Activated CD8-positive, alpha-beta memory T cell treated with anti-CD3 and anti-CD28 coated beads, Interleukin-2, amount 50 U/mL, for 24 hours (primary cell): ENCODE results near the gene ZP2.
"Not testable (repeated sequence)": the region's sequence is repeated elsewhere in the genome, so short reads cannot be mapped to it uniquely, and the experiment has no call there.

ENCODE experiments used
- DNase-seq: peaks from one replicate; pipeline ENCODE4 v3.0.0-alpha.2; 2020; ENCODE audit errors: extremely low read depth

Gene ZP2

GRCh38 chr16:21211486-21211885 is at the start of gene ZP2:
ZP2 (minus strand) TSS chr16:21211574; CDS start chr16:21211547, 27 bp downstream.
- DNase-seq = no peak

DNA sequence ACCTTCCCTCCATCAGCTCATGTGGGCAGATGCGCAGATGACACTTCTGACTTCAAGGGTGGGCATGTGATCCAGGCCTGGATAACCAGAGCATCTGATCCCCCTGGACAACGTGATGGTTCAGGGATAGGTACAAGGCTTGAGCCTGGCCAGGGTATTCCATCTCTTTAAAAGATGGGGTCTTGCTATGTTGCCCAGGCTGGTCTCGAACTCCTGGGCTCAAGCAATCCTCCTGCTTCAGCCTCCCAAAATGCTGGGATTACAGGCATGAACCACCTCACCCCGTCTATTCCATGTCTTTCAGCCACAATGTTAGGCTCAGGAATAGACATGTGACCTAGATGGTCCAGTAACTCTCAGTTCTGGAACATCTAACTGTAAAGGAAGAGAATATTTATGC is 45.9 kb upstream of the ZP2 start:
- no peak for DNase-seq

DNA sequence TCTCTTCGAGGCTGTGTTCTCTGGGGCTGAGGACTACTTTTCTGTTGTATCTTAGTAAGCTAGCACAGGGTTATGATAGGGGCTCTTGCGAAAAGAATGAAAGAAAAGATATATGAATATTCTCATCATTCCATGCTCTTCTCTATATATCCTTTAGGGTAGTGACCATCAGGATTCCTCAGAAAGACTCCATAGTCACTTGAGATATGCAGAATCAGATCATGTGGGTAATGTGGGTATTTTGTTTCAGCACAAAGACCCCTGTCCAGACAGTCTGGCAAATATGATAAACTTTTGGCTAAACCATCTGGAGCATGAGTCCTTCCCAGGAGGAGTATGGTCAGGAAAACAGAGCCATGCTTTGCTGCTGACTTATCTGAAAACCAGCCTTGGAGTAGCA is 45.3 kb upstream of the ZP2 start:
- no peak for DNase-seq

DNA sequence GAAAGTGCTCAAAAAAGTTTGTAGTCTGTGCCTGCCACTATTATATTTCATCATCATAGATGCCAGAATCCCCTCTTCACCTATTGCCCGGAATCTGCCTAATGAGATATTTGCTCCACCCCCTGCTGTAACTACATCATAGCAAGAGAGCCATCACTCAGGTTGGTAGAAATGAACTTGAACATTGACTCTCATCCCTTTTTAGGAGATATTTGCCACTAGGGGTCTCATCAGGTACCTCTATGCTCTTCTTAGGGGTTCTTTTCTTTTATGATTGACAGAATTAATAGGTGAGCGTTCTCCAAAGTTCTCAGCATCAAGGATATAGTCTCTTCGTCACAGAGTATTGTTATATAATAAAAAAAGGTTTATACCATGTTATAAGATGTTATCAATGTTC is 42.1 kb upstream of the ZP2 start:
- no peak for DNase-seq

DNA sequence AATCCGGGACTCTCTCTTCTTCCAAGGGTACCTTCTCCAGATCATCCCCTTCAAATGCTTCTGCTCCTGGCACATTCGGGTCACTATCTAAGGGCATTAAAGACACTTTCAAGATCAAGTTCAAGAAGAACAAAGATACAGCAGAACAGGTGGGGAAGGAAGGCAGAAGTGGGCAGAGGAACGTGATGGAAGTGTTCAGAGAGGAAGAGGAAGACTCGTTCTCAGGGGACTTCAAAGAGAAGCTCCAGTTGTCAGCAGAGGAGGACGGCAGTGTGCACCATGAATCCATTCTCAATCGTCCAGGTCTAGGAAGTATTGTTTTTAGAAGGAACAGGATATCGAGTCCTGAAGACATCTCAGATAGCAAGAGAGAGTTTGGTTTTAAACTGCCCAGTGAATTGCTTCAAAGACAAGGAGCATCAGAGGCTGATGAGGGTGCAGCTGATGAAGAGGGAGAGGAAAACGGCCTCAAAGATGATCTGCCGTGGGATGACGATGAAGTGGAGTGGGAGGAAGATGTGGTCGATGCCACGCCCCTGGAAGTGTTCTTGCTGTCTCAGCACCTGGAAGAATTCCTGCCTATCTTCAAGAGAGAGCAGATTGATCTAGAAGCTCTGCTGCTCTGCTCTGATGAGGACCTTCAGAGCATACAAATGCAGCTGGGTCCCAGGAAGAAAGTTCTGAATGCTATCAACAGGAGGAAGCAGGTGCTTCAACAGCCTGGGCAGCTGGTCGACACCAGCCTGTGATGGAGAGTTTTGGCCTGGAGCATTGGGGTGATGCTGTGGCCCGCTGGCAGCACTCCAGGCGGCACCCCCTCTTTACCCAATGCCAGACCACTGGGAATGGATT is 38.9 kb upstream of the ZP2 start:
- DNase-seq = no peak

GRCh38 chr16:21248179-21248578 is 36.8 kb upstream of the ZP2 start:
- DNase-seq = not testable (repeated sequence)

DNA sequence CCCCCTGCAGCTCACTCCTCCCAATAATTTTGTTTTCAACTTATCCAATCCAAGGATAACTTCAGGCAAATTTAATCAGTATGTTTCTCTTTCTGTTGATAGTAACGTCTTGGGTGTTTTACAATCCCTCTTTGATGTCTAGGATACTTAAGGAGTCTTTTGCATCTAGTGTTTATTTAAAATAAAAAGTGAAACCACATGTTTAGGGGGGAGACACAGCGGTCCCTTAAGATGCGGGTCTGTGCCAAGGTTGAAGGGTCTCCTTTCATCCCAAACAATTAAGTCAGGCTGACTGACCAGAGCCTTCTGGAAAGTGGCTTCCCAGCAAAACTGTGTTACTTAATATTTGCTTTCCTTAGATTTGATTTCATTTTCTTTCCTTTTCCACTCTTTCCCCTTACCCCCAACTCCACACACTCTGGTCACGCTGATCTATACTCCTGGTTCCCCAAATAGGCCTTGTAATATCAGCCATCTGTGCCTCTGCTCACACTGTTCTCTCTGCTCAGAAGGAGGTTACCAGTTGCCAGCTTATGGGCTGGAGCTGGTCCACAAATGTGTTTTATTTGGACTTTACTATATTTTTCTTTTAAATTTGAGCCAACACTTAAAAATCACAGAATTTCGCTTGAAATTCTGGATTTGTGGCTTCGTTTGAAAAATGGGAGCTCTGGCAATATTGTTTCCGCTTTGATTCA is 33.3 kb upstream of the ZP2 start:
- no peak for DNase-seq

- no peak for DNase-seq
Observed at GRCh38 chr16:21242756-21243155, 31.4 kb upstream of the ZP2 start.

DNA sequence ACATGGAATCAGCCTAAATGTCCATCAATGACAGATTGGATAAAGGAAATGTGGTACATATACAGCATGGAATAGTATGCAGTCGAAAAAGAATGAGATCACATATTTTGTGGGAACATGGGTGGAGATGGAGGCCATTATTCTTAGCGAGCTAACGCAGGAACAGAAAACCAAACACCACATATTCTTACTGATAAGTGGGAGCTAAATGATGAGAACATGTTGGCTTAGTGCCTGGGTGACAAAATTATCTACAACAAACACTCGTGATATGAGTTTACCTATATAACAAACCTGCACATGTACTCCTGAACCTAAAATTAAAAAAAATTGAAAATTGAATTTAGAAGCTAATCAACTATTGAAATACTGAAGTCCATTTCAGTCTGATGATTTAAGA is 28.3 kb upstream of the ZP2 start:
- DNase-seq = no peak

- no peak for DNase-seq
Observed at GRCh38 chr16:21236831-21237230, 25.5 kb upstream of the ZP2 start.

- no peak for DNase-seq
Observed at GRCh38 chr16:21235199-21235585, 23.8 kb upstream of the ZP2 start.

DNA sequence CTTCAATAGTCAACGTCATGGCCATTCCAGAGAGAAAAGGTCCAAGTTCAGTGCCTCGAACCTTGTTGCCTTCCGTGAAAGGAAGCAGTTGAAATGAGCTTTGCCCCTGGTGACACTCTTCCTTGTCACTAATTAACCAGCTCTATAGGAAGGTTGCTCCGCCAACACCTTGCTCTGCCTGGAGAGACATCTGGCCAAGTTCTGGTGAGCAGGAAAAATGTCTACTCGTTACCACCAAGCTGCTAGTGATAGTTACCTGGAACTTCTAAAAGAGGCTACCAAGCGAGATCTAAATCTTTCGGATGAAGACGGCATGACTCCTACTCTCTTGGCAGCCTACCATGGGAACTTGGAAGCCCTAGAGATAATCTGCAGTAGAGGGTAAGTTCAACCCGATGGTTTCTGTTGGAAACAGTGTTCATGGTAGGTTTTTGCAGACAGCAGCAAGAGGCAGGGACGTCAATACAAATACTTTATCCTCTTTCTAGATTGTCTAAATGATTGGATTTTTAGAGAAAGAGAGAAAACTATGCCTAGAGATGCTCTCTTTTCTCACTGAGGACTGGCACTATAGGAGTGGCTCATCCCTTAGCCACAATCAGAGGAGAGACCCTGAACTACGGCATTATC is 22.3 kb upstream of the ZP2 start, which contains the start of gene ANKS4B:
Gene ANKS4B, plus strand, starts transcription at position 179 of the 630 bp plus-strand sequence. Its CDS starts 39 bp downstream, at position 218.
- DNase-seq = no peak

DNA sequence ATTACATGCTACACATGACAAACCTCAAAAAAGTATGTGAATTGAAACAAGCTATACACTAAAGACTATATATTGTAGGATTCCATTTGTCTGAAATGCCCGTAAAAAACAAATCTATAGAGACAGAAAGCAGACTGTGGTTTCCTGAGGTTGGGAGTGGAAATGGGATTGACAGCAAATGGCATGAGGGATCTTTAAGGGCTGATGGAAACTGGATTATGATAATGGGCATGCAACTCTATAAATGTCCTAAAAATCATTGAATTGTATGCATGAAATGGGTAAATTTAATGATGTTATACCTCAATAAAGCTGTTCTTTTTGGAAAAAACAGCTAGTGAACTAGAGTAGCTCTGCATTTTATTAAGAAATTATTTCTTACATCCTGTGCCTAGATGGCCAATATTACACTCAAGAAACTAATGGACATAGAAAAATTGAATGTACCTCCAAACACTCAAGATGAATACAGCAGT is 21.7 kb upstream of the ZP2 start:
- no peak for DNase-seq

DNA sequence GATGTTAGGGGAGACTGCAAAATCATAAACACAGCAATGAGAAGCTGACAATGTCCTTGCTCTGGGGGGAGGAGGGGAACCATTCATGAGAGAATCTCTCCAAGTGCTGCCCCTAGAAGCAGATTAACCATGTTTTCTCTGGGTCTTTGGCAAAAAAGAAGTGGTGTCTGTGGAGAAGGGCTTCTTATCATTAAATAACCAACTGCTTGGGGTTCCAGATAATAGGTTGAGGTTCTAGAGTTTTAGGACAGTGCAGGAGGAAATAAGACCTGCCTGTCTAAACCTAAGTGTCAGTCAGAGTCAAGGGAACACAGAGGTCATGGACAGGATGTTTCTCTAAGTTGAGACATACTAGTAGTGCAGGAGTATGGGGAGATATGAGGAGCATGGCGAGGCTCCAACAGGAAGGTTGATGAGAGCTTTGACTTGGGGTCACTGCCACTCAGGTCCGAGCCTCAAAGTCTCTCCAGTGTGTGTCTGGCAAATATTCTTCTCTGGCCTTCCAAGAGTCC is 17.0 kb upstream of the ZP2 start:
- DNase-seq = no peak

DNA sequence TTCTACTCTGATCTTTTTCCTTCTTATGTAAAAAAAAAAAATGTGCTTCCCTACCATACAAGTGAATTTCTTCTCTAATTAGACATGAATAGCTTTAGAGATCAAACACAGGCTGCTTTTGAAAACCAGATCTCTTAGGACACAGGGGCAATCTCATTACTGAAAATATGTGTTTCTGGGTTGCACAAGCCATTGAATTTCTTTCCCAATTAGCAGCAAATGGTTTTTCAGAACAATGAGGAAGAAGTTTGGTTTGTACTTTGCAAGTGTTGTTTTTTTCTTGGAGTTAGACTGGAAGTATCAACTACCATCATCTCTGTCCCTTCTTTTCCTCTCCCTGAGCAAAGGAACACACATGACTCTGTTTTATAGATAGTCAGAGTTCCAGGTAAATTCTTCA is 16.5 kb upstream of the ZP2 start:
- no peak for DNase-seq

DNA sequence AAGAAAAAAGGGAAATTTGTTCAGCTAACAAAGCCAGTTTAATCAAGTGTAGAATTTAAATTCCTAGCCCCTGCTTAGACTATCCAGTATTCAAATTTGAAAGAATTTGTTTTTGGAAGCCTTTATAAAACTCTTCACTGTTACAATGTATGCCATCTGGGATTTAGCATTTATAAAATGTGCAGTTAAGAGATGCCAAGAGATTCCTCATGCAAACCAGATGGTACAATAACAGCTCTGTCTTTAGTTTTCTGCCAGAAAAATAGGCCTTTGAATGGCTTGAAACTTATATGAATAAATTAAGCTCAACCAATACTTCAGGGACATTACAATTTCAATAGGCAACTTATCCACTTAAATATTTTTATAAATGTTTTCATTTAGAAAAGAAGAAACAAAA is 15.4 kb upstream of the ZP2 start:
- DNase-seq = no peak

- DNase-seq = no peak
Observed at GRCh38 chr16:21224800-21225199, 13.4 kb upstream of the ZP2 start.

GRCh38 chr16:21223787-21224186 is 12.4 kb upstream of the ZP2 start:
- no peak for DNase-seq

DNA sequence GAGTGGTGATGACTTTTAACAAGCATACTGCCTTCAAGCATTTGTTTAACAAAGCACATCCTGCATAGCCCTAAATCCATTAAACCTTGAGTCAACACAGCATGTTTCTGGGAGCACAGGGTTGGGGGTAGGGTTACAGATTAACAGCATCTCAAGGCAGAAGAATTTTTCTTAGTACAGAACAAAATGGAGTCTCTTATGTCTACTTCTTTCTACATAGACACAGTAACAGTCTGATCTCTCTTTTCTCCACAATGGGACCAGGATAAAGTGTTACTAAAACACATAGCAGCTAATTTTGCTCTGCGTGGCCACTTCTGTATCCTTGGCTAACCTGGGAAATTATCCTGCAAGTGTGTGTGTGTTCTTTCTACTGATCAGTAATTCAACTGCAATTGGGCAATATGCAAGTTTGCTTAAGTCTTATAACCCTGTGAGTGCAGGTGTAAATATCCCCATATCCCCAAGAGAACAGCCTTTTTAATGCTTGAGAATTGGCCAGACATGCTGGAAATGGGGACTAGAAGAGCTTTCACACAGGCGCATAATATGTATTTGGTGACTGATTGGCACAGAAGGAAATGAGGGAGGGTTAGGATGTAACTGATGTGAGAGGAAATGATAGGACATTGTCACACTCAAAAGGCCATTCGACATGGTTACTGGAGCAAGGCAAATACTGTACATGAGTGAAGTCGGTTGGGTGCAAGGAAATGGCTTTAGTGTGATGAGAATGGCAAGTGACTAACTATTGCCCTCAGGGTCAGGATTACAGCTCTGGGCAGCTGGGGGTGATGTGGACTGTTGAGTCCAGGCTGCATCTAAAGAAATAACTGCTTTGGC is 11.3 kb upstream of the ZP2 start:
- DNase-seq = no peak

DNA sequence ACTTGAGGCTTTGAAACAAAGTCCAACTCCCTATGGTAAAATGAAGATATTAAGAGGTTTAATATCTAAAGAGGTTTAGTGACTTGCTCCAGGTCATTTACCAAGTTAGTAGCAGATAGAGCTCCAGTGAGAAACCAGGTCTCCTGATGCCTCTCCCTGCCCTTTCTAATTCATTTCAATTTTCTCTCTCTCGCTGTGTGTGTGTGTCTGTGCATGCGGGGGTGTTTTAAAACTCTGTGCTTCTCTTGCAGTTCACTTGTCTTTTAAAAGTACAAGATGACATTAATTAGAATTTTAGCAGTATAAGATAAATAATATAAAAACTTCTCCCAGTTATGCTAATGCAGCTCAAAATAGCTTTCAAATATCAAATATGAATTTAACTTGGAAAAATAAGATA is 8.2 kb upstream of the ZP2 start:
- DNase-seq = no peak

- DNase-seq = no peak
Observed at GRCh38 chr16:21218153-21218552, 6.8 kb upstream of the ZP2 start.
